GM12875 (cell line): ENCODE results near the gene LRP10.

Experiments used
- H3K4me3 ChIP-seq: one replicate; pipeline ENCODE4 v1.5.1; 2011; ENCODE audit warnings: low read depth, low read length, control low read depth
- TF ChIP-seq, protein P1 (sequence below): IDR thresholded peaks from 2 replicates; pipeline ENCODE4 v1.5.1; 2011; ENCODE audit warnings: low read depth, mild to moderate bottlenecking, control low read depth, inconsistent platforms, low read length, moderate library complexity, borderline replicate concordance; ENCODE audit not compliant: insufficient read depth

The LRP10 gene

DNA sequence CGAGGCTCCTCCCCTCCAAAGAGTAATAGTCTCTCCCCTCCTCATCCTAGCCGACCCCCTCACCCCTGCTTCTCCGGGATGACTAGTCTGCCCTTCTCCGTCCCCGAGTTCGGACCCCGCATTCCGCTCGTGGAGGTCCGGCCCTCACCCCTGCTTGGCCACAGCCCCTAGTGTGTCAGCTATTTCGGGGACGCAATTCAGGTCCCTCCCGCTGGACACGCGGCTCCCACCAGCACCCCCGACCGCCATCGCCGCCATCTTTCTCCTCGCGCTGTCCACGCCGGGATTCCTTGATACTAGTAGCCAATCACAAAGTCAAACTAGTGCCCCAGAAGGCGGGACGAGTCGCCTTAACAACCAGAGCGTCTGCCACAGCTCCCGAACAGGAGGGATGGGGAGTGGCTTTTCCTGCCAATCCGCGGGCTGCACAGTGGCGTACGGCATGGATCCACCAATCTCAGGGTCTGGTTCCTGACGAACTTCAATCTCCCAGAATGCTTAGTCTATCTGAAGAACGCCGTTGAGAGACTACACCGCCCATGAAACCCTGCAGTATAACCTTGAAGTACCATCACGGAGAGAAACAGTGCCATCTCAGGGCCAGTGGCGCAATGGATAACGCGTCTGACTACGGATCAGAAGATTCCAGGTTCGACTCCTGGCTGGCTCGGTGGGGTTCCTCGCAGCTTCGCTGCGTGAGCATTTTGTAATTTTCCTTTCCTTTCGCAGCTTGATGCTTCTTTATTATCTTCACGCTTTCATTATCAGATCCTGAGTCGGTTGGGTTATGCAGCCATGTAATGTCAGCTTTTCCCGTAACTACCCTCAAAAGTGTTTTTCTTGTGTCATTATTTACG lies 57.8 kb downstream of the LRP10 start, which contains the start of gene PRMT5:
TSS of gene PRMT5 (minus strand) at position 273 of the 857 bp plus-strand sequence. CDS start at position 258, 15 bp downstream.
- TF ChIP-seq, protein P1, sequence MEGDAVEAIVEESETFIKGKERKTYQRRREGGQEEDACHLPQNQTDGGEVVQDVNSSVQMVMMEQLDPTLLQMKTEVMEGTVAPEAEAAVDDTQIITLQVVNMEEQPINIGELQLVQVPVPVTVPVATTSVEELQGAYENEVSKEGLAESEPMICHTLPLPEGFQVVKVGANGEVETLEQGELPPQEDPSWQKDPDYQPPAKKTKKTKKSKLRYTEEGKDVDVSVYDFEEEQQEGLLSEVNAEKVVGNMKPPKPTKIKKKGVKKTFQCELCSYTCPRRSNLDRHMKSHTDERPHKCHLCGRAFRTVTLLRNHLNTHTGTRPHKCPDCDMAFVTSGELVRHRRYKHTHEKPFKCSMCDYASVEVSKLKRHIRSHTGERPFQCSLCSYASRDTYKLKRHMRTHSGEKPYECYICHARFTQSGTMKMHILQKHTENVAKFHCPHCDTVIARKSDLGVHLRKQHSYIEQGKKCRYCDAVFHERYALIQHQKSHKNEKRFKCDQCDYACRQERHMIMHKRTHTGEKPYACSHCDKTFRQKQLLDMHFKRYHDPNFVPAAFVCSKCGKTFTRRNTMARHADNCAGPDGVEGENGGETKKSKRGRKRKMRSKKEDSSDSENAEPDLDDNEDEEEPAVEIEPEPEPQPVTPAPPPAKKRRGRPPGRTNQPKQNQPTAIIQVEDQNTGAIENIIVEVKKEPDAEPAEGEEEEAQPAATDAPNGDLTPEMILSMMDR: no peak
- H3K4me3 ChIP-seq: peak within 1 kb of the TSS; percentile 68

DNA sequence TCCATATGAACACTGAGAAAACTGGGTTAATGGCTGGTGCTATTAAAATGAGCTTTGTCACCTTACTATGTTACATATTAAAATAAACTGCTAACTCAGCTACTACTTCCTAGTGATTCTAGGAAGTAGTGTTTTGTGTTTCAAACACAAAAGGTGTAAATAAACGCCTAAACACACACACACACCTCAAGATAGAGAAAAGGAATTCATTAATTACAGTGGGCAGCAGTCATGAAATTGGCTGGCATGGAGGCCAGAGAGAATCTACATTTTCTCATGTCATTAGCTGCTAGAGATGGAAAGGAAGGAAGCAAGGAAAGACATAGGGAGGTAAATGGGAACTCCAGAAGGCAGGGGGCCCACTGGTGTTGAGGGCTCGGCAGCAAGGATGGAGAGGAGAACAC lies 58.4 kb downstream of the LRP10 start:
- TF ChIP-seq, protein P1: no peak
- H3K4me3 ChIP-seq: peak overlapping the region; percentile 33
